ENCODE results near the gene MRPS2.

DNA sequence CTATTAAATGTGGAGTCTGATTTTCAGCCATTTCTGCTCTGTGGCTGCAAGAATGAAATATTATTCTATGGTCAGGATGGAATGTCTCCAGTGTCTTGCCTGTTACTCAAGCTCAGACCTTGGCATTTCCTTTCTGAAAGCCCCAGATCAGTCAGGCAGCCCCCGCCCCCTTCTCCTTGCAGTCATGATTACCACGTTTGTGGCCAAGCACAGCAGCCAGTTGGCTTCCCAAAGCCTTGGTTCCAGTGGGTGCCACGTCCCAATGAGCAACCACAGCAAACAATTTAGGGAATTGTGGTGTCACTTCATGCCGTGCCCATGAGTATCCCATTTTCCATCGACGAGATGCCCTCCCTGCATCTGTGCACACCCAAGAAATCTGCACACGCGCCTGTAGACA is 35.7 kb downstream of the MRPS2 start:
- TF ChIP-seq EZH2 (IDR thresholded peaks at IDR 0.05) (no peak), POLR2AphosphoS5 (IDR thresholded peaks at IDR 0.05; ENCODE audit: borderline replicate concordance, low read depth, low read length) (no peak)
